Subcutaneous adipose tissue (tissue), 4 donors: ENCODE data around the gene ULK4. TPM values are rescaled to one million over a fixed set of nuclear protein-coding genes. Genes with fewer than 3 reads are reported as not detected.

ENCODE experiments used
- total RNA-seq, 4 donors: library from RNA; depleted of rRNA; stranded (reverse); fragments of >200 nt; gene quantifications; one replicate each; pipeline ENCODE4 v1.1.0, GENCODE V29; 2016
- TF ChIP-seq, protein P1 (sequence below): fragments of 450-650 bp; IDR thresholded peaks from one replicate; pipeline ENCODE4 v1.5.1; 2016; ENCODE audit warnings: low read depth, mild to moderate bottlenecking, control low read depth, antibody characterized with exemption, moderate library complexity

The ULK4 gene
- total RNA-seq, 4 donors from 2014 or later: 10.6 to 32.0 (median 22.6) TPM

DNA sequence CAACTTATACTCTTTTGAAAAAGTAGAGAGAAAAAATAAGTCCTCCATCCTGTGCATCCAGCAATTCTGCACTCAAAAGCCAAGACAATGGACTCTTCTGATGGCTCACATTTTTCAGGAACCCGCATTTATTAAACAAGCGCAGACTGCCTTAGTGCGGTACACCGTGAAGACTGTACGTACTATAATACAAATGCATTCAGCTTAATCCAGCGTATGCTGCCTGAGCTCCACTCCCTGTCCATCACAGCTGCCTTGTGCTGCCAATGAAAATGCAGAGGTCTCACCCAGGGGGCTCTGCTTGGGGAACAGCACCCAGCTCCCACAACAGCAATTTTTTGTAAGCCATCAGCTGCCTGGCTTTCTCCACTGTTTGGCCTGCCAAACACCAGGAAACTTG lies 350.9 kb downstream of the ULK4 start:
- TF ChIP-seq, protein P1, sequence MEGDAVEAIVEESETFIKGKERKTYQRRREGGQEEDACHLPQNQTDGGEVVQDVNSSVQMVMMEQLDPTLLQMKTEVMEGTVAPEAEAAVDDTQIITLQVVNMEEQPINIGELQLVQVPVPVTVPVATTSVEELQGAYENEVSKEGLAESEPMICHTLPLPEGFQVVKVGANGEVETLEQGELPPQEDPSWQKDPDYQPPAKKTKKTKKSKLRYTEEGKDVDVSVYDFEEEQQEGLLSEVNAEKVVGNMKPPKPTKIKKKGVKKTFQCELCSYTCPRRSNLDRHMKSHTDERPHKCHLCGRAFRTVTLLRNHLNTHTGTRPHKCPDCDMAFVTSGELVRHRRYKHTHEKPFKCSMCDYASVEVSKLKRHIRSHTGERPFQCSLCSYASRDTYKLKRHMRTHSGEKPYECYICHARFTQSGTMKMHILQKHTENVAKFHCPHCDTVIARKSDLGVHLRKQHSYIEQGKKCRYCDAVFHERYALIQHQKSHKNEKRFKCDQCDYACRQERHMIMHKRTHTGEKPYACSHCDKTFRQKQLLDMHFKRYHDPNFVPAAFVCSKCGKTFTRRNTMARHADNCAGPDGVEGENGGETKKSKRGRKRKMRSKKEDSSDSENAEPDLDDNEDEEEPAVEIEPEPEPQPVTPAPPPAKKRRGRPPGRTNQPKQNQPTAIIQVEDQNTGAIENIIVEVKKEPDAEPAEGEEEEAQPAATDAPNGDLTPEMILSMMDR: no peak

DNA sequence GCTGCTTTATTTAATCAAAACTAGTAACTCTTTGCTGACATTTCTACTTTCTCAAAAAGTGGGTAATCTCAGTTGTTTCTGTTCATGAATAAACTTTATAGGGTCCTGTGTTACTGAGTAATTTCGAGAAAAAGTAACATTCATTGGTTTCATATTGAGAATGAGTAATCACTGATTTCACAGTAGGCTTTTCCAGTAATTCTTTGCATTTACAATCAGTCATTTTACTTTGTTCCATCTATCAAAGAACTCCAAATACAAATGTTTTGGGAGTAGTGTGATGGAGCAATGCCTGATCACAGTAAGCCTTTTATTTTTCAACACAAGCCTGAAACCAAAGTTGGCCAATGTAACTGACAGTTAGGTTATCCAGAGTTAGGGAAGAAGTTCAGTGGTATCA lies 353.6 kb downstream of the ULK4 start:
- TF ChIP-seq, protein P1: no peak

DNA sequence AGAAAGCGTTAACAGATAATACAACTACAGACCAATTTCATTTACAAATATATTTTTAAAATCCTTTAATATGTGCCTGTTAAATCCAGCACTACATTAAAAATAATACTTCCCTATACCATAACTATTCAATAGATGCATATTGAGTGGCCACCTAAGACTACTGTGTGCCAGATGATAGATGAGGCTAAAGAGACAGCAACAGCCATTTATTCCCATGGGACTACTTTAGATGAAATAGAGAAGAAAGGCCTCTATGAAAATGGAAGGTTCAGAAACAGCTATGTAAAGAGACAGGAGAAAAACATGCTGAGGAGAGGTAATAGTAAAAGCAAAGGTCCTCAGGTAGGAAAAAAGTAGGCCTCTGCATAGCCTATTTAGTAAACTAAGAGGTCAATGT lies 358.1 kb downstream of the ULK4 start:
- TF ChIP-seq, protein P1: no peak

DNA sequence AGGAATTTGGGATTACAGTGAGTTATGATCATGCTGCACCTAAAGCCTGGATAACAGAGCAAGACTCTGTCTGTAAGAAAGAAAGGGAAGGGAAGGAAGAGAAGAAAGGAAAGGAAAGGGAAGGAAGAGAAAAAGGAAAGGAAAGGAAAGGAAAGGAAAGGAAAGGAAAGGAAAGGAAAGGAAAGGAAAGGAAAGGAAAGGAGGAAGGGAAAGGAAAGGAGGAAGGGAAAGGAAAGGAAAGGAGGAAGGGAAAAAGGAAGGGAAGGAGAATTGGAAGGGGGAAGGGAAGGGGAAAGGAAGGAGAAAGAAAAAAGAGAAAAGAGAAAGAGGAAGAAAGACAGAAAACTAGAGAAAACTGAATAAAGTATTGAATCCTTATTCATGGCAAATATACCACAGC lies 359.8 kb downstream of the ULK4 start:
- TF ChIP-seq, protein P1: no peak

DNA sequence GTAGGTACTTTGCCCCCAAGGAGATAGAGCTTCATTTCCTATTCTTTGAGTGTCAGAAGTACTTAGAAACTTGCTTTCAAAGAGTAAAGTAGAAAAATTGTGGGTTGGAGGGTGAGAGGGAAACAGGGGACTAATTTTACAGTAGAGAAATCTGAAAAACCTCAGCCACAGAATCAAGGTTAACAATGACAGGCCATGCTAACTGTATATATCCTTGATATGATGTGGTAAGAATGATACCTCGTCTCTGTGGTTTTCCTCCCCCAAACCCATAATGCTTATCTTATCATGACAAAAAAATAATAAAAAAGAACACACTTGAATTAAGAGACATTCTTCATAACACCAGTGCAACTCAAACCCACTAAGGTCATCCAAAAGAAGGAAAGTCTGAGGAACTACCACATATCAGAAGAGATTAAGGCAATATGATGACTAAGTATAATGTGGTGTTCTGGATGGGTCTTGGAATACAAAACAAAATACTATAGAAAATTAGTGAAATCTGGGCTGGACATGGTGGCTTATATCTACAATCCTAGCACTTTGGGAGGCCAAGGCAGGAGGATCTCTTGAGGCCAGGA lies 360.4 kb downstream of the ULK4 start:
- TF ChIP-seq, protein P1: no peak

DNA sequence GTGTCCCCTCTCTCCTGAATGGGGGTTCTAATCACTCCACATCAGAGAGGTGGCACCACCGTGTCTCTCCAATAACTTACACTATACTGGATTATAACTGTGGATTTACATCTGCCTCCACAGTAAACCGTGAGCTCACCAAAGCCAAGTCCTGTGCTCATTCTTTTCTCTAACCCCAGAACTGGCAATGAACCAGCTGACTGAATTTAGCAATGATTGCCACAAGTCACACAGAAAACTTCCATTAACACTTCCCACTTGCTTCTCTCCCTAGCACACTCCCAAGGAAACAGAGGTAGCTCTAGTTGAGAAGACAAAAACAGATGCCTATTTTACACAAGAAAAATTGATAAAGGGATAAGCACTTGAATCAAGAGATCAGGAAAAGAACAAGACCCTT lies 361.3 kb downstream of the ULK4 start:
- TF ChIP-seq, protein P1: no peak

DNA sequence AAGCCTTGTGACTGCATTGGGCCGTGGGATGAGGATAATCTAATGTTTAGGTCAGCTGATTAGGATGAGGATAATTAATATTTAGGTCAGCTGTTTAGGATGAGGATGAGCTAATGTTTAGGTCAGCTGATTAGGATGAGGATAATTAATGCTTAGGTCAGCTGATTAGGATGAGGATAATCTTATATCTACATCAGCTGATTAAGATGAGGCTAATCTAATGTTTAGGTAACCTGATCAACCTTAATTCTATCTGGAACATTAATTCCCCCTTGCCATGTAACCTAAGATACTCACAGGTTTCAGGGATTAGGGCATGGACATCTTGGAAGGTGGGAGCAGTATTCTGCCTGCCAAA lies 362.8 kb downstream of the ULK4 start:
- TF ChIP-seq, protein P1: no peak
